C4-2B (cell line): ENCODE results near the gene PLCL2.

Experiments used
- H3K27ac ChIP-seq: fragments of 450-650 bp; 2 replicates; pipeline ENCODE4 v1.5.1; 2017
- CTCF ChIP-seq: fragments of 450-650 bp; conservative IDR thresholded peaks from 2 replicates; pipeline ENCODE4 v1.5.1; 2017; ENCODE audit warnings: mild to moderate bottlenecking
- ZFX ChIP-seq: fragments of 450-650 bp; IDR thresholded peaks from 2 replicates; pipeline ENCODE4 v1.6.1; 2017

PLCL2 gene

GRCh38 chr3:16875876-16876550 lies 8.7 kb upstream of the PLCL2 start:
- no peak overlapping the region for H3K27ac ChIP-seq
- no peak for TF ChIP-seq CTCF
- no peak for TF ChIP-seq ZFX

- no peak overlapping the region for H3K27ac ChIP-seq
- no peak for TF ChIP-seq ZFX
- no peak for TF ChIP-seq CTCF
Measured at GRCh38 chr3:16877505-16877904, 7.2 kb upstream of the PLCL2 start.

GRCh38 chr3:16877911-16878310 lies 6.8 kb upstream of the PLCL2 start:
- H3K27ac ChIP-seq, result no peak overlapping the region
- TF ChIP-seq CTCF (no peak), ZFX (no peak)

- no peak overlapping the region for H3K27ac ChIP-seq
Measured at GRCh38 chr3:16881896-16882630, 2.7 kb upstream of the PLCL2 start.

GRCh38 chr3:16883057-16883722 lies 1.6 kb upstream of the PLCL2 start:
- no peak overlapping the region for H3K27ac ChIP-seq
- TF ChIP-seq CTCF (no peak), ZFX (no peak)

More at GRCh38 chr3:16881896-16882630, 2.7 kb upstream of the PLCL2 start:
- no peak for TF ChIP-seq CTCF
- TF ChIP-seq ZFX, result no peak

- no peak overlapping the region for H3K27ac ChIP-seq
- TF ChIP-seq CTCF, result no peak
- TF ChIP-seq ZFX, result no peak
Measured at GRCh38 chr3:16883723-16884083, 1.1 kb upstream of the PLCL2 start.

GRCh38 chr3:16884084-16884747 lies 539 bp upstream of the PLCL2 start:
- peak overlapping the region; percentile 17; the same call in 1 of the 2 replicates for H3K27ac ChIP-seq
- TF ChIP-seq ZFX (no peak), CTCF (peak; percentile 63)
